ENCODE results near the gene COA7. TPM values are rescaled to one million over a fixed set of nuclear protein-coding genes. Genes with fewer than 3 reads are reported as not detected.

COA7 gene
- total and polyA plus RNA-seq, 10 of the 15 experiments (the other 5 are each of a cell fraction or from before 2014, with no cell fraction given): 7.5 to 20.2 (median 15.4) TPM

- ChIA-PET RAD21 (ENCODE audit: unreplicated experiment) (no interaction called here), SMC1A (ENCODE audit: uncharacterized antibody, unreplicated experiment) (interaction anchor here (0.7 kb wide), 1 partner anchor 77 kb away, joined by 5 read pairs; no protein-coding TSS in a partner anchor), POLR2A (no interaction called here), CTCF (no interaction called here)
- H3K27me3 ChIP-seq (replicated peaks in 1 of 2; ENCODE audit: control insufficient read depth in 2 of 2, insufficient read depth in 2 of 2, low read length in 1 of 2): no peaks in the 10 kb centered on the region
- no peak overlapping the region for H3K4me3 ChIP-seq
- WGBS (ENCODE audit: insufficient coverage, insufficient replicate concordance, low lambda C conversion rate, missing lambda C conversion rate): 90% methylated on average over 4 of the region's 4 CpGs
- H3K9me3 ChIP-seq (replicated peaks; ENCODE audit: control insufficient read depth, insufficient read depth, low read length): no peaks in the 10 kb centered on the region
- no peaks in the 10 kb centered on the region for H3K4me1 ChIP-seq (ENCODE audit: control insufficient read depth, insufficient read depth, low read length)
- no peaks in the 10 kb centered on the region for H3K79me2 ChIP-seq (ENCODE audit: control insufficient read depth, insufficient read depth, low read length)
- FAIRE-seq: no peak
- no peak overlapping the region for H3K27ac ChIP-seq (ENCODE audit: control insufficient read depth, insufficient read depth)
- H2AFZ ChIP-seq (ENCODE audit: control insufficient read depth, low read depth, low read length): no peak overlapping the region
- no peak for ATAC-seq
- in situ Hi-C loops (cut with MboI): loop anchor here (10.0 kb wide), 1 partner anchor 536 kb away; the partner anchor contains the start of gene ZFYVE9
- no peak overlapping the region for H3K4me2 ChIP-seq (ENCODE audit: control insufficient read depth, insufficient read depth)
- no peak overlapping the region for H3K9ac ChIP-seq (ENCODE audit: control insufficient read depth, insufficient read depth, low read length)
- intact Hi-C loops (cut with micrococcal nuclease; ENCODE audit: unreplicated experiment): loop anchor here (10.0 kb wide), 2 partner anchors 126 to 316 kb away; partner anchors contain the start of genes CC2D1B and TUT4
- no peak for DNase-seq (ENCODE audit: low read depth, low spot score)
- no peak for TF ChIP-seq CBFB (IDR thresholded peaks at IDR 0.05; ENCODE audit: low read depth)
- BruUV-seq (replicated peaks): no TSS peak
- H4K20me1 ChIP-seq (ENCODE audit: control insufficient read depth, insufficient read depth): no peaks in the 10 kb centered on the region
- peaks cover 0 to 2% of the 10 kb centered on the region in 2 experiments; a peak in 1 of 4 replicates for H3K36me3 ChIP-seq (ENCODE audit: control insufficient read depth in 2 of 2, insufficient read depth in 2 of 2, low read length in 1 of 2)
Observed at GRCh38 chr1:52681136-52681535, 17.0 kb downstream of the COA7 start.

- H3K9ac ChIP-seq (ENCODE audit: control insufficient read depth, insufficient read depth, low read length): no peak overlapping the region
- no peak overlapping the region for H2AFZ ChIP-seq (ENCODE audit: control insufficient read depth, low read depth, low read length)
- TF ChIP-seq IRF4 (IDR thresholded peaks at IDR 0.05; ENCODE audit: low read depth, low read length) (no peak), SIN3A (IDR thresholded peaks at IDR 0.05; ENCODE audit: low read depth, low read length) (no peak), HDAC2 (IDR thresholded peaks at IDR 0.05) (no peak), POU2F2 (IDR thresholded peaks at IDR 0.05; ENCODE audit: borderline replicate concordance, low read depth, low read length) (no peak), SREBF1 (IDR thresholded peaks at IDR 0.05; ENCODE audit: low read length) (no peak), ZNF207 (IDR thresholded peaks at IDR 0.05; ENCODE audit: borderline replicate concordance) (no peak), ZNF687 (IDR thresholded peaks at IDR 0.05) (no peak)
- TF ChIP-seq, protein P1, sequence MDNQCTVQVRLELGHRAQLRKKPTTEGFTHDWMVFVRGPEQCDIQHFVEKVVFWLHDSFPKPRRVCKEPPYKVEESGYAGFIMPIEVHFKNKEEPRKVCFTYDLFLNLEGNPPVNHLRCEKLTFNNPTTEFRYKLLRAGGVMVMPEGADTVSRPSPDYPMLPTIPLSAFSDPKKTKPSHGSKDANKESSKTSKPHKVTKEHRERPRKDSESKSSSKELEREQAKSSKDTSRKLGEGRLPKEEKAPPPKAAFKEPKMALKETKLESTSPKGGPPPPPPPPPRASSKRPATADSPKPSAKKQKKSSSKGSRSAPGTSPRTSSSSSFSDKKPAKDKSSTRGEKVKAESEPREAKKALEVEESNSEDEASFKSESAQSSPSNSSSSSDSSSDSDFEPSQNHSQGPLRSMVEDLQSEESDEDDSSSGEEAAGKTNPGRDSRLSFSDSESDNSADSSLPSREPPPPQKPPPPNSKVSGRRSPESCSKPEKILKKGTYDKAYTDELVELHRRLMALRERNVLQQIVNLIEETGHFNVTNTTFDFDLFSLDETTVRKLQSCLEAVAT (IDR thresholded peaks at IDR 0.05): no peak
- TF ChIP-seq, protein P2, sequence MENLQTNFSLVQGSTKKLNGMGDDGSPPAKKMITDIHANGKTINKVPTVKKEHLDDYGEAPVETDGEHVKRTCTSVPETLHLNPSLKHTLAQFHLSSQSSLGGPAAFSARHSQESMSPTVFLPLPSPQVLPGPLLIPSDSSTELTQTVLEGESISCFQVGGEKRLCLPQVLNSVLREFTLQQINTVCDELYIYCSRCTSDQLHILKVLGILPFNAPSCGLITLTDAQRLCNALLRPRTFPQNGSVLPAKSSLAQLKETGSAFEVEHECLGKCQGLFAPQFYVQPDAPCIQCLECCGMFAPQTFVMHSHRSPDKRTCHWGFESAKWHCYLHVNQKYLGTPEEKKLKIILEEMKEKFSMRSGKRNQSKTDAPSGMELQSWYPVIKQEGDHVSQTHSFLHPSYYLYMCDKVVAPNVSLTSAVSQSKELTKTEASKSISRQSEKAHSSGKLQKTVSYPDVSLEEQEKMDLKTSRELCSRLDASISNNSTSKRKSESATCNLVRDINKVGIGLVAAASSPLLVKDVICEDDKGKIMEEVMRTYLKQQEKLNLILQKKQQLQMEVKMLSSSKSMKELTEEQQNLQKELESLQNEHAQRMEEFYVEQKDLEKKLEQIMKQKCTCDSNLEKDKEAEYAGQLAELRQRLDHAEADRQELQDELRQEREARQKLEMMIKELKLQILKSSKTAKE (IDR thresholded peaks at IDR 0.05; ENCODE audit: low read depth, poor library complexity, severe bottlenecking): no peak
Observed at GRCh38 chr1:52680353-52680752, 17.8 kb downstream of the COA7 start.

More at GRCh38 chr1:52680353-52680752, 17.8 kb downstream of the COA7 start:
- Histone ChIP-seq H3K27me3 (replicated peaks in 1 of 2; ENCODE audit: control insufficient read depth in 2 of 2, insufficient read depth in 2 of 2, low read length in 1 of 2) (no peaks in the 10 kb centered on the region), H3K4me3 (no peak overlapping the region), H3K4me2 (ENCODE audit: control insufficient read depth, insufficient read depth) (no peak overlapping the region), H3K79me2 (ENCODE audit: control insufficient read depth, insufficient read depth, low read length) (no peaks in the 10 kb centered on the region), H4K20me1 (ENCODE audit: control insufficient read depth, insufficient read depth) (no peaks in the 10 kb centered on the region), H3K36me3 (ENCODE audit: control insufficient read depth in 2 of 2, insufficient read depth in 2 of 2, low read length in 1 of 2) (peaks cover 0 to 2% of the 10 kb centered on the region in 2 experiments; a peak in 1 of 4 replicates), H3K9me3 (replicated peaks; ENCODE audit: control insufficient read depth, insufficient read depth, low read length) (no peaks in the 10 kb centered on the region), H3K27ac (ENCODE audit: control insufficient read depth, insufficient read depth) (no peak overlapping the region), H3K4me1 (ENCODE audit: control insufficient read depth, insufficient read depth, low read length) (no peaks in the 10 kb centered on the region)
- ChIA-PET RAD21 (ENCODE audit: unreplicated experiment) (no interaction called here), SMC1A (ENCODE audit: uncharacterized antibody, unreplicated experiment) (interaction anchor here (0.7 kb wide), 1 partner anchor 76 kb away, joined by 5 read pairs; no protein-coding TSS in a partner anchor), CTCF (no interaction called here), POLR2A (no interaction called here)
- 85% methylated on average over 3 of the region's 3 CpGs for WGBS (ENCODE audit: insufficient coverage, insufficient replicate concordance, low lambda C conversion rate, missing lambda C conversion rate)
- no TSS peak for BruUV-seq (replicated peaks)
- ATAC-seq (no peak), FAIRE-seq (no peak), DNase-seq (ENCODE audit: low read depth, low spot score) (no peak)
- intact Hi-C loops (cut with micrococcal nuclease; ENCODE audit: unreplicated experiment) (loop anchor here (10.0 kb wide), 2 partner anchors 126 to 316 kb away; partner anchors contain the start of genes CC2D1B and TUT4), in situ Hi-C loops (cut with MboI) (loop anchor here (10.0 kb wide), 1 partner anchor 536 kb away; the partner anchor contains the start of gene ZFYVE9)
